ENCODE measurements around the gene PLD1. TPM values are rescaled to one million over a fixed set of nuclear protein-coding genes. Genes with fewer than 3 reads are reported as not detected.

PLD1 gene
- total RNA-seq, 1 donor from 2014 or later: 0.21 TPM

GRCh38 chr3:171643681-171644080 is 166.6 kb downstream of the PLD1 start:
- no peak for TF ChIP-seq EZH2 (IDR thresholded peaks at IDR 0.05)
- Histone ChIP-seq H3K36me3 (no peaks in the 10 kb centered on the region), H3K27ac (no peak overlapping the region), H3K79me2 (ENCODE audit: low read depth) (no peaks in the 10 kb centered on the region), H3K4me3 (no peak overlapping the region), H3F3A (ENCODE audit: low read depth) (no peaks in the 10 kb centered on the region), H3K9me3 (ENCODE audit: low read depth) (no peaks in the 10 kb centered on the region), H3K9ac (no peak overlapping the region), H3K27me3 (no peaks in the 10 kb centered on the region), H4K20me1 (ENCODE audit: low read depth) (no peaks in the 10 kb centered on the region), H3K4me1 (no peaks in the 10 kb centered on the region), H3K4me2 (no peak overlapping the region), H2AFZ (replicated peaks) (no peak overlapping the region)
- H3K4me3 Mint-ChIP-seq: no peak overlapping the region
- no peaks in the 10 kb centered on the region for H3K36me3 Mint-ChIP-seq
- H3K27ac Mint-ChIP-seq: no peak overlapping the region
- peaks cover 38% of the 10 kb centered on the region for H3K4me1 Mint-ChIP-seq
- DNase-seq (ENCODE audit: low spot score): no peak
- H3K9me3 Mint-ChIP-seq: no peaks in the 10 kb centered on the region
- peaks cover 2% of the 10 kb centered on the region for H3K27me3 Mint-ChIP-seq (ENCODE audit: insufficient read depth, low read depth)

- no peaks in the 10 kb centered on the region for H3F3A ChIP-seq (ENCODE audit: low read depth)
- DNase-seq (ENCODE audit: low spot score): no peak
- no peak overlapping the region for H3K4me3 ChIP-seq
- H3K4me1 ChIP-seq: no peaks in the 10 kb centered on the region
- TF ChIP-seq EZH2phosphoT487 (IDR thresholded peaks at IDR 0.05): no peak
- TF ChIP-seq EZH2 (IDR thresholded peaks at IDR 0.05): no peak
- TF ChIP-seq CTCF (IDR thresholded peaks at IDR 0.05): no peak
- H3K4me3 Mint-ChIP-seq: no peak overlapping the region
- no peak overlapping the region for H2AFZ ChIP-seq (replicated peaks)
- H4K20me1 ChIP-seq (ENCODE audit: low read depth): no peaks in the 10 kb centered on the region
- no peak overlapping the region for H3K4me2 ChIP-seq
- peaks cover 38% of the 10 kb centered on the region for H3K4me1 Mint-ChIP-seq
- no peaks in the 10 kb centered on the region for H3K9me3 ChIP-seq (ENCODE audit: low read depth)
- no peaks in the 10 kb centered on the region for H3K9me3 Mint-ChIP-seq
- H3K27ac ChIP-seq: no peak overlapping the region
- H3K9ac ChIP-seq: no peak overlapping the region
- no peaks in the 10 kb centered on the region for H3K36me3 ChIP-seq
- H3K27me3 ChIP-seq: no peaks in the 10 kb centered on the region
- H3K36me3 Mint-ChIP-seq: no peaks in the 10 kb centered on the region
- H3K27me3 Mint-ChIP-seq (ENCODE audit: insufficient read depth, low read depth): peaks cover 2% of the 10 kb centered on the region
- peak overlapping the region; percentile 2 for H3K27ac Mint-ChIP-seq
- no peaks in the 10 kb centered on the region for H3K79me2 ChIP-seq (ENCODE audit: low read depth)
Measured at GRCh38 chr3:171643033-171643432, 167.2 kb downstream of the PLD1 start.

GRCh38 chr3:171640520-171641412 is 169.5 kb downstream of the PLD1 start:
- Histone ChIP-seq H3K4me2 (no peak overlapping the region), H3K27me3 (no peaks in the 10 kb centered on the region), H3K9ac (no peak overlapping the region), H3F3A (ENCODE audit: low read depth) (no peaks in the 10 kb centered on the region), H3K79me2 (ENCODE audit: low read depth) (no peaks in the 10 kb centered on the region), H4K20me1 (ENCODE audit: low read depth) (no peaks in the 10 kb centered on the region), H3K36me3 (no peaks in the 10 kb centered on the region), H3K4me1 (no peaks in the 10 kb centered on the region), H2AFZ (replicated peaks) (no peak overlapping the region), H3K4me3 (no peak overlapping the region), H3K27ac (no peak overlapping the region), H3K9me3 (ENCODE audit: low read depth) (no peaks in the 10 kb centered on the region)
- TF ChIP-seq EZH2phosphoT487 (IDR thresholded peaks at IDR 0.05) (no peak), CTCF (IDR thresholded peaks at IDR 0.05) (peak; percentile 24), EZH2 (IDR thresholded peaks at IDR 0.05) (no peak)
- H3K36me3 Mint-ChIP-seq: no peaks in the 10 kb centered on the region
- DNase-seq (ENCODE audit: low spot score): peak; percentile 23
- H3K9me3 Mint-ChIP-seq: peaks cover 4% of the 10 kb centered on the region
- peaks cover 29% of the 10 kb centered on the region for H3K4me1 Mint-ChIP-seq
- peak overlapping the region; percentile 33 for H3K27ac Mint-ChIP-seq
- no peak overlapping the region for H3K4me3 Mint-ChIP-seq
- H3K27me3 Mint-ChIP-seq (ENCODE audit: insufficient read depth, low read depth): peaks cover 2% of the 10 kb centered on the region

GRCh38 chr3:171636666-171637065 is 173.6 kb downstream of the PLD1 start:
- H4K20me1 ChIP-seq (ENCODE audit: low read depth): no peaks in the 10 kb centered on the region
- H3K4me2 ChIP-seq: no peak overlapping the region
- no peak overlapping the region for H3K27ac Mint-ChIP-seq
- no peak overlapping the region for H3K4me3 ChIP-seq
- no peaks in the 10 kb centered on the region for H3K36me3 ChIP-seq
- no peak for DNase-seq (ENCODE audit: low spot score)
- H3K4me1 Mint-ChIP-seq: peaks cover 18% of the 10 kb centered on the region
- H3K9ac ChIP-seq: no peak overlapping the region
- H3K9me3 ChIP-seq (ENCODE audit: low read depth): no peaks in the 10 kb centered on the region
- no peaks in the 10 kb centered on the region for H3F3A ChIP-seq (ENCODE audit: low read depth)
- no peaks in the 10 kb centered on the region for H3K36me3 Mint-ChIP-seq
- TF ChIP-seq EZH2 (IDR thresholded peaks at IDR 0.05) (no peak), EZH2phosphoT487 (IDR thresholded peaks at IDR 0.05) (no peak), CTCF (IDR thresholded peaks at IDR 0.05) (no peak)
- H3K27me3 ChIP-seq: no peaks in the 10 kb centered on the region
- H2AFZ ChIP-seq (replicated peaks): no peak overlapping the region
- peaks cover 2% of the 10 kb centered on the region for H3K27me3 Mint-ChIP-seq (ENCODE audit: insufficient read depth, low read depth)
- no peak overlapping the region for H3K27ac ChIP-seq
- no peak overlapping the region for H3K4me3 Mint-ChIP-seq
- H3K4me1 ChIP-seq: no peaks in the 10 kb centered on the region
- no peaks in the 10 kb centered on the region for H3K79me2 ChIP-seq (ENCODE audit: low read depth)
- peaks cover 7% of the 10 kb centered on the region for H3K9me3 Mint-ChIP-seq
